A673 (cell line): Measurements from ENCODE around the gene TSPAN5.

Experiments
- EZH2 ChIP-seq: fragments of 200-600 bp; sonication (generic); IDR thresholded peaks from 2 replicates; pipeline ENCODE4 v1.6.1; 2017; ENCODE audit warnings: borderline replicate concordance, low read depth, mild to moderate bottlenecking, mixed read lengths, antibody characterized with exemption, low read length; ENCODE audit not compliant: poor library complexity, severe bottlenecking
- TF ChIP-seq, protein P1 (sequence below): fragments of 300-800, 200-600 bp; sonication (generic); conservative IDR thresholded peaks from 2 replicates; pipeline ENCODE4 v1.5.1; 2017; ENCODE audit warnings: low read depth, mild to moderate bottlenecking, antibody characterized with exemption, low read length, moderate library complexity, mixed read lengths

DNA sequence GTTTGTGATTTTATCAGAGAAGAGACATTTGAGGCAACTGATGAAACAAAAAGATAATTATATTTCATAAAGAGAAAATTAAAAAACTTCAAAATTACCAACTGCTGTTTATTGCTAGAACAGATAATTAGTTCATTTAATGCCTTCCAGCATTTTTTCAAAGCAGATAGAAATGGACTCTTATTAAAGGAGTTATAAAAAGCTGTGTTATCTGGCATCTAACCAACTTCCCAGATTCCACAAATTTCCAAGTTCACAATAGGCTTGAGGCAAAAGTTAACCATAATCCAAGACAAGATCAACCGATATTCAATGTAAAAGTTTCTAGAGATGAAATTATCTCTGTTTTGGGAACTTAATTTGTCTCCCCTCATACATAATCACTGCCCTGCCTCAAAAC lies 152.4 kb downstream of the TSPAN5 start:
- TF ChIP-seq, protein P1, sequence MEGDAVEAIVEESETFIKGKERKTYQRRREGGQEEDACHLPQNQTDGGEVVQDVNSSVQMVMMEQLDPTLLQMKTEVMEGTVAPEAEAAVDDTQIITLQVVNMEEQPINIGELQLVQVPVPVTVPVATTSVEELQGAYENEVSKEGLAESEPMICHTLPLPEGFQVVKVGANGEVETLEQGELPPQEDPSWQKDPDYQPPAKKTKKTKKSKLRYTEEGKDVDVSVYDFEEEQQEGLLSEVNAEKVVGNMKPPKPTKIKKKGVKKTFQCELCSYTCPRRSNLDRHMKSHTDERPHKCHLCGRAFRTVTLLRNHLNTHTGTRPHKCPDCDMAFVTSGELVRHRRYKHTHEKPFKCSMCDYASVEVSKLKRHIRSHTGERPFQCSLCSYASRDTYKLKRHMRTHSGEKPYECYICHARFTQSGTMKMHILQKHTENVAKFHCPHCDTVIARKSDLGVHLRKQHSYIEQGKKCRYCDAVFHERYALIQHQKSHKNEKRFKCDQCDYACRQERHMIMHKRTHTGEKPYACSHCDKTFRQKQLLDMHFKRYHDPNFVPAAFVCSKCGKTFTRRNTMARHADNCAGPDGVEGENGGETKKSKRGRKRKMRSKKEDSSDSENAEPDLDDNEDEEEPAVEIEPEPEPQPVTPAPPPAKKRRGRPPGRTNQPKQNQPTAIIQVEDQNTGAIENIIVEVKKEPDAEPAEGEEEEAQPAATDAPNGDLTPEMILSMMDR, result no peak
- no peak for TF ChIP-seq EZH2
